Chondrocyte (in vitro differentiated cells): ENCODE results near the gene UNC13D. TPM values are rescaled to one million over a fixed set of nuclear protein-coding genes. Genes with fewer than 3 reads are reported as not detected.
A peak's percentile ranks its signal among the peaks of the same experiment; 100 is the strongest.
"Not testable (repeated sequence)": the region's sequence is repeated elsewhere in the genome, so short reads cannot be mapped to it uniquely, and the experiment has no call there.

ENCODE experiments used
- DNase-seq: peaks from one replicate; pipeline ENCODE4 v3.0.0; 2021; ENCODE audit warnings: mixed read lengths, low spot score
- H3K27ac Mint-ChIP-seq: one replicate; pipeline ENCODE4 v1.8.0; 2021; ENCODE audit warnings: mild to moderate bottlenecking, moderate library complexity, mixed read lengths; ENCODE audit not compliant: unreplicated experiment
- H3K27me3 Mint-ChIP-seq: 2 replicates; pipeline ENCODE4 v1.8.0; 2021; ENCODE audit warnings: low read depth, mixed read lengths
- H3K36me3 Mint-ChIP-seq: 2 replicates; pipeline ENCODE4 v1.8.0; 2021; ENCODE audit warnings: low read depth, mixed read lengths
- H3K4me1 Mint-ChIP-seq: 2 replicates; pipeline ENCODE4 v1.8.0; 2021; ENCODE audit warnings: low read depth, mild to moderate bottlenecking, mixed read lengths
- H3K4me3 Mint-ChIP-seq: one replicate; pipeline ENCODE4 v1.8.0; 2021; ENCODE audit warnings: mild to moderate bottlenecking, moderate library complexity, mixed read lengths; ENCODE audit not compliant: unreplicated experiment
- H3K9me3 Mint-ChIP-seq: 2 replicates; pipeline ENCODE4 v1.8.0; 2021; ENCODE audit warnings: low read depth, mixed read lengths
- CTCF ChIP-seq: fragments of 200-600 bp; sonication (generic); IDR thresholded peaks from 2 replicates; pipeline ENCODE4 v1.5.0; 2021; ENCODE audit warnings: antibody characterized with exemption, mild to moderate bottlenecking, moderate library complexity
- total RNA-seq: library from RNA; stranded (reverse); gene quantifications from 3 replicates; pipeline ENCODE4 v1.2.1, GENCODE V29; 2021

The UNC13D gene
- total RNA-seq, 1 donor from 2014 or later, result 1.5 TPM

- DNase-seq, result no peak
- Mint-ChIP-seq H3K9me3 (no peaks in the 10 kb centered on the region), H3K27ac (no peak overlapping the region), H3K36me3 (peaks cover 9% of the 10 kb centered on the region), H3K27me3 (no peaks in the 10 kb centered on the region), H3K4me1 (peaks cover 17% of the 10 kb centered on the region), H3K4me3 (no peak overlapping the region)
- no peak for TF ChIP-seq CTCF
Measured at GRCh38 chr17:75814021-75814395, 30.2 kb downstream of the UNC13D start.

- peaks cover 23% of the 10 kb centered on the region for H3K4me1 Mint-ChIP-seq
- no peaks in the 10 kb centered on the region for H3K9me3 Mint-ChIP-seq
- H3K36me3 Mint-ChIP-seq, result peaks cover 5% of the 10 kb centered on the region
- no peak overlapping the region for H3K4me3 Mint-ChIP-seq
- no peak overlapping the region for H3K27ac Mint-ChIP-seq
- TF ChIP-seq CTCF, result no peak
- DNase-seq, result peak; percentile 73
- no peaks in the 10 kb centered on the region for H3K27me3 Mint-ChIP-seq
Measured at GRCh38 chr17:75813081-75814020, 30.9 kb downstream of the UNC13D start.

GRCh38 chr17:75812096-75813013 lies 31.8 kb downstream of the UNC13D start:
- no peaks in the 10 kb centered on the region for H3K9me3 Mint-ChIP-seq
- H3K4me3 Mint-ChIP-seq, result no peak overlapping the region
- H3K4me1 Mint-ChIP-seq, result peaks cover 29% of the 10 kb centered on the region
- TF ChIP-seq CTCF, result no peak
- H3K27me3 Mint-ChIP-seq, result no peaks in the 10 kb centered on the region
- peaks cover 5% of the 10 kb centered on the region for H3K36me3 Mint-ChIP-seq
- no peak overlapping the region for H3K27ac Mint-ChIP-seq
- peak; percentile 74 for DNase-seq

- H3K9me3 Mint-ChIP-seq, result no peaks in the 10 kb centered on the region
- no peak for TF ChIP-seq CTCF
- H3K4me3 Mint-ChIP-seq, result no peak overlapping the region
- peak; percentile 37 for DNase-seq
- H3K27me3 Mint-ChIP-seq, result no peaks in the 10 kb centered on the region
- H3K36me3 Mint-ChIP-seq, result peaks cover 5% of the 10 kb centered on the region
- H3K4me1 Mint-ChIP-seq, result peaks cover 29% of the 10 kb centered on the region
- H3K27ac Mint-ChIP-seq, result no peak overlapping the region
Measured at GRCh38 chr17:75811174-75811573, 33.0 kb downstream of the UNC13D start.

- not testable (repeated sequence) for H3K9me3 Mint-ChIP-seq, H3K27me3 Mint-ChIP-seq, H3K4me3 Mint-ChIP-seq, H3K36me3 Mint-ChIP-seq, H3K27ac Mint-ChIP-seq
- DNase-seq, result peak; percentile 24
- H3K4me1 Mint-ChIP-seq, result peaks cover 29% of the 10 kb centered on the region
Measured at GRCh38 chr17:75810756-75811155, 33.4 kb downstream of the UNC13D start.
